Brain microvascular endothelial cell (primary cell): ENCODE measurements around the gene C1orf52.

Source experiments
- DNase-seq: peaks from one replicate; pipeline ENCODE4 v3.0.0-alpha.2; 2020
- H3K27ac ChIP-seq: fragments of 250-450 bp; sonication (Bioruptor Pico); 2 replicates; pipeline ENCODE4 v1.5.1; 2020; ENCODE audit warnings: mild to moderate bottlenecking, moderate library complexity
- H3K27me3 ChIP-seq: fragments of 250-450 bp; sonication (Bioruptor Pico); replicated peaks from 2 replicates; pipeline ENCODE4 v1.5.1; 2020; ENCODE audit warnings: mild to moderate bottlenecking
- H3K36me3 ChIP-seq: fragments of 250-450 bp; sonication (Bioruptor Pico); replicated peaks from 2 replicates; pipeline ENCODE4 v1.5.1; 2020; ENCODE audit warnings: mild to moderate bottlenecking
- H3K4me3 ChIP-seq: 2 replicates; pipeline ENCODE4 v1.5.1; 2011; ENCODE audit warnings: low read depth, mild to moderate bottlenecking, control low read depth, low read length, moderate library complexity
- CTCF ChIP-seq: IDR thresholded peaks from 2 replicates; pipeline ENCODE4 v1.5.1; 2011; ENCODE audit warnings: low read depth, mild to moderate bottlenecking, moderate library complexity, low read length, control low read depth, inconsistent platforms; ENCODE audit errors: missing control alignments
- in situ Hi-C: cut with HindIII; loops from 2 replicates; pipeline ENCODE4 v1.10.0; 2017; ENCODE audit warnings: low sequenced_read_pairs, low pct_ligation_motif_present

C1orf52 gene

GRCh38 chr1:85224734-85225623, 34.5 kb downstream of the C1orf52 start:
- in situ Hi-C loops: no loop called here
- TF ChIP-seq CTCF: no peak
- H3K27ac ChIP-seq: no peak overlapping the region
- no peaks in the 10 kb centered on the region for H3K36me3 ChIP-seq
- no peak overlapping the region for H3K4me3 ChIP-seq
- H3K27me3 ChIP-seq: peaks cover under 1% of the 10 kb centered on the region
- no peak for DNase-seq

GRCh38 chr1:85224295-85224694, 35.2 kb downstream of the C1orf52 start:
- DNase-seq: no peak
- peaks cover 3% of the 10 kb centered on the region for H3K27me3 ChIP-seq
- H3K4me3 ChIP-seq: no peak overlapping the region
- no peak for TF ChIP-seq CTCF
- H3K27ac ChIP-seq: no peak overlapping the region
- H3K36me3 ChIP-seq: no peaks in the 10 kb centered on the region
- in situ Hi-C loops: no loop called here

GRCh38 chr1:85223334-85223733, 36.1 kb downstream of the C1orf52 start:
- no peak for DNase-seq
- Histone ChIP-seq H3K36me3 (no peaks in the 10 kb centered on the region), H3K27me3 (peaks cover 3% of the 10 kb centered on the region), H3K4me3 (no peak overlapping the region), H3K27ac (no peak overlapping the region)
- no peak for TF ChIP-seq CTCF
- in situ Hi-C loops: no loop called here

GRCh38 chr1:85220756-85221201, 38.7 kb downstream of the C1orf52 start:
- Histone ChIP-seq H3K27ac (no peak overlapping the region), H3K36me3 (no peaks in the 10 kb centered on the region), H3K27me3 (peaks cover 3% of the 10 kb centered on the region), H3K4me3 (no peak overlapping the region)
- no peak for DNase-seq
- no peak for TF ChIP-seq CTCF
- in situ Hi-C loops: no loop called here

GRCh38 chr1:85219853-85220610, 39.4 kb downstream of the C1orf52 start:
- no peak for TF ChIP-seq CTCF
- DNase-seq: no peak
- in situ Hi-C loops: no loop called here

More at GRCh38 chr1:85219853-85220610, 39.4 kb downstream of the C1orf52 start:
- peaks cover 3% of the 10 kb centered on the region for H3K27me3 ChIP-seq
- no peaks in the 10 kb centered on the region for H3K36me3 ChIP-seq
- H3K27ac ChIP-seq: no peak overlapping the region
- H3K4me3 ChIP-seq: no peak overlapping the region
